NCI-H187 treated with DMSO at 0.1 percent for 48 hours (cell line): Measurements from ENCODE around the gene KRT6A.
A peak's percentile ranks its signal among the peaks of the same experiment; 100 is the strongest.
"Not testable (repeated sequence)": the region's sequence is repeated elsewhere in the genome, so short reads cannot be mapped to it uniquely, and the experiment has no call there.

ENCODE experiments used
- DNase-seq: peaks from one replicate; lab custom pipeline; 2025; lab: John Stamatoyannopoulos, UW

The KRT6A gene

GRCh38 chr12:52502877-52503276 lies 9.8 kb upstream of the KRT6A start:
- DNase-seq, result no peak

GRCh38 chr12:52501490-52501889 lies 8.4 kb upstream of the KRT6A start:
- no peak for DNase-seq

DNA sequence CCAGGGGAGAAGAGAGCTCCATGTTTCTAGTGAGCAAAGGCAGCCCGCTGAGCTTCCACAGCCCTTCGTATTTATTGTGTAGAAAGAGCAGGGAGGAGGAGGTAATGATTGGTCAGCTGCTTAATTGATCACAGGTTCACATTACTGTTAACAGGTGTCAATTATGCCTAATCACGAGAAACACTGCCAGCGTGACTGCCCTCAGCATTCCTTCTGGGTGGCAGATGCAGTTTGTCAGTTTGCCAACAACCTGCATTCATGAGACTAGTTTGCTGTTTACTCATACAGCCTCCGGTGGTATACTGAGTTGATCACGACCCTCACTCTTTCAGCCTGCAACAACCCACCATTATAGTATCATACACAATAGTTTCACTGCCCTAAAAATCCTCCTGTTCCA lies 7.5 kb upstream of the KRT6A start:
- not testable (repeated sequence) for DNase-seq

DNA sequence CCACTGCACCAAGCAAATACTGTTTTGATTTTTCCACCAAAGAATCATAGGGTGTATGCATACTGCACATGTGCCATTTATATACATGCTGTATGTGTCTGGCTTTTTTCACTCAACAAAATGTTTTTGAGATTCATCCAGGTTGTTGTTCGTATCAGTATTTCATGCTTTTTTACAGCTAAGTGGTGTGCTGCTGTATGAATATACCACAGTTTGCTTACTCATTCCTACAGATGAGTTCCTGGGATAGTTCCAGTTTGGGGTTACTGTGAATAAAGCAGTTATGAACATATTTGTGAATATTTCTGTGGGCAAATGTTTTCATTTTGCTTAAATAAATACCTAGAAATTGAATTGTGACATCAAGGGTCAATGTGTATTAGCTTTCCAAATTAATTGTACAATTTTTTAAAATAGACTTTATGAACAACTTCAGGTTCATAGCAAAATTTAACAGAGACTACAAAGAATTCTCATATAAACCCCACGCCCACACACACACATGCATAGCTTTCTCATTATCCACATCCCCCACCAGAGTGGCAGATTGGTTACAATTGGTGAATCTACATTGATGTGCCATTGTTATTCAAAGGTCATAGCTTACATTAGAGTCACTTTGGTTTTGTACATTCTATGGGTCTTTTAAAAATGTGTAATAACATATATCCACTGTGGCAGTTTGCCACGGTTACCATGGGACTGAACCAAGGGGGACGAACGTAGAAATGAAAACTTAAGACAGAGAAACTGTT lies 6.9 kb upstream of the KRT6A start:
- no peak for DNase-seq

DNA sequence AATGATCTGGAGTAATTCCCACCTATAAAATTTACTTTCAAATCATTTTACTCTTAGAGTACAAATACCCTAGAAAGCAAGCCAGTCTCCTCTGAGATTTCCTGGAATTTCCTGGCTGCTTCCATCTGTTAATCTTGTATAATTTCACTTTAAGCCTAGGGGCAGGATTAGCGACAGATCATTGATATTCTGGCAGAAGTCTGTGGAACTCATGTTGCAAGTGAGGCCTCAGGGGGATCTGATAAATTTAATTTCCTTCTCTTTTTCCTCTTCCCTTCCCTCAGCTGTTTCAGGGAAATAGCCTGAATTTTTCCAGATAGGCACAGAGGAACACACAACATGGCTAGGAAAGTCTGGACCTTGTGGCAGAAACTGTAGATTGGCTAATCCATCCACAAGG lies 5.9 kb upstream of the KRT6A start:
- no peak for DNase-seq

- no peak for DNase-seq
Observed at GRCh38 chr12:52497975-52498374, 4.9 kb upstream of the KRT6A start.

- DNase-seq, result no peak
Observed at GRCh38 chr12:52496590-52497071, 3.6 kb upstream of the KRT6A start.

DNA sequence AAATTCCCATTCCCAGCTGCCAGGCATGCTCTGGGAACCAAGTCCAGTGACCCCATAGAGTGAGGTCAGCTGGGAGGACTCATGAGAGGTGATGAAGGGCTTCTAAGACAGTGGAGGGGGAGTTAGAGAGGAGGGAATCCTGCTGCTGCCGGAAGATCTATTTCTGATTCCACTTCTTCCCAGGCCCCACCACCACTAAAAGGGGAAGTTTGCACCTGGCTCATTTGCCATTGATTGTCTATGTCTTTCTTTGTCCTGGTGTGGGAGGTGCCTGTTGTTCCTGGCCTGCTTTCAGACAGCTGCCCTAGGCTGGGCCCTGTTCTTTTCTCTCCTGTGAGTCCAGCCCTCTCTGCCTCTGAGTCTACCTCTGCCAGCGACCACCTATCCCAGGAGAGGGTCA lies 3.0 kb upstream of the KRT6A start:
- DNase-seq, result peak; percentile 33

DNA sequence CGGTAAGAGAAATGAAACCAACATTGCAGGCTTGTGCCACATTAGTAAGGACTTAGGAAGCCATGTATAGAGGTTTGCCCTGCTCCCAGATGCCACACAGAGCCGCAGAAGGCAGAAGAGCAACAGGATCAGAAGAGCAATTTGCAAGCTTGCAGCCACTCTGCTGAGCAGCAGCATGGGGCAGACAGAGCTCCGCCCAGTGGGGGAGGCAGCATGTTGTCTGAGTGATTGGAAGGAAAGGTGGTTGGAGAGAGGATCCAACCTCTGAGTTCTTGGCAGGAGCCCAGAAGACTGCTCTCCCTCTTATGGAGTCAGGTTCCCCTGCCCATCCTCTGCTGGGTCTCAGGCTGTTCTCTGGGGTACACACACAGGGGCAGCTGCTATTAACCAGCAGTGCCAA lies 2.3 kb upstream of the KRT6A start:
- DNase-seq, result peak; percentile 91

- DNase-seq, result no peak
Observed at GRCh38 chr12:52494518-52494917, 1.5 kb upstream of the KRT6A start.

- no peak for DNase-seq
Observed at GRCh38 chr12:52494100-52494499, 1.0 kb upstream of the KRT6A start.

- not testable (repeated sequence) for DNase-seq
Observed at GRCh38 chr12:52492405-52492804, 652 bp downstream of the KRT6A start.

DNA sequence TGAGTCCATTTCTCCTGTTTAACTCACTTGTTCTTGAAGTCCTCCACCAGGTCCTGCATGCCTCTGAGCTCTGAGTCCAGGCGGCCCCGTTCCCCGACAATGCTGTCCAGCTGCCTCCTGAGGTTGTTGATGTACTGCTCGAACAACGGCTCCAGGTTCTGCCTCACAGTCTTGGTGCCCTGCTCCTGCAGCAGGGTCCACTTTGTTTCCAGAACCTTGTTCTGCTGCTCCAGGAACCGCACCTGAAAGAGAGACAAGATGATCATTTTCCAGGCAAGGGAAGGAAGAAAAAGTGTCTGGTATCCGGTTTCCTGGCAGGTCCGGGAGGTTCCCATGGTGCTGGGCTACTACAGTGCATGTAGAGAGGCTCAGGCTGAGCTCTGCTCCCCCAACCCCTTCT lies 1.6 kb downstream of the KRT6A start:
- not testable (repeated sequence) for DNase-seq

DNA sequence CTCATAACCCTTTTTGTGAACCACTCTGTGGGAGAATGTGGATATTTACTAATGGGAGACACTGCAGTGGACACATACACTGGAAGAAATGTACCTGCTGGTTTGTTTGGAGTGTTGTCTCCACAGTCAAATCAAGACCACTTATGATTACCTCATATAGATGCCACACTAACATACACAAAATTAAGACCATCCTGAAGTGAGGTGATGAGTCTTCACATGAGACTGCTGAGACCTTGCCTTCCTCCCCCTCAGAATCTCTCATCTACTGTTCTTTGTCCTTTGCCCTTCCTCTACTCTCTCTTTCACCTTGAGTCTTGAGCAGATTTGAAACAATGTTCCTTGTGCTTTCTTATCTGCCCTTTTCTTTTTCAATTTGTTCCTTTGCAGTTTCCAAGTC lies 4.3 kb downstream of the KRT6A start:
- no peak for DNase-seq

GRCh38 chr12:52487744-52488443 lies 5.2 kb downstream of the KRT6A start:
- not testable (repeated sequence) for DNase-seq

DNA sequence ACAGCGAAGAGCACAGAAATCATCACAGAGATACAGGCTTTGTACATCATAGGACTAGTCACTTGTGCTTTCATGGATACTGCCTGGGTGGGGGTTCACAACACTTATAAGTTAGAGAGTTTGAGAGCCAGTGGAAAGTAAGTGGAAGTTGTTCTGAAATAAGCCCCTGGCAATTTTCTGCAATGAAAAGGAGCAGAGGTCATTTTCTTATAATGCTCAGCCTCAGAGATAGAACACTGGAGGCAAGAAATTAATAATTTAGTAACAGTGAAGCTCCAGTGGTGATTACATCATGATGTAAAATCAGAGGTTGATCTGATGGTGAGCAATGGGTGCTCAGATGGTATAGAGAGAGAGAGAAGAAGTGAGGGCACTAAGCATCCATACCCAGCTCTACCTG lies 5.8 kb downstream of the KRT6A start:
- DNase-seq, result no peak

DNA sequence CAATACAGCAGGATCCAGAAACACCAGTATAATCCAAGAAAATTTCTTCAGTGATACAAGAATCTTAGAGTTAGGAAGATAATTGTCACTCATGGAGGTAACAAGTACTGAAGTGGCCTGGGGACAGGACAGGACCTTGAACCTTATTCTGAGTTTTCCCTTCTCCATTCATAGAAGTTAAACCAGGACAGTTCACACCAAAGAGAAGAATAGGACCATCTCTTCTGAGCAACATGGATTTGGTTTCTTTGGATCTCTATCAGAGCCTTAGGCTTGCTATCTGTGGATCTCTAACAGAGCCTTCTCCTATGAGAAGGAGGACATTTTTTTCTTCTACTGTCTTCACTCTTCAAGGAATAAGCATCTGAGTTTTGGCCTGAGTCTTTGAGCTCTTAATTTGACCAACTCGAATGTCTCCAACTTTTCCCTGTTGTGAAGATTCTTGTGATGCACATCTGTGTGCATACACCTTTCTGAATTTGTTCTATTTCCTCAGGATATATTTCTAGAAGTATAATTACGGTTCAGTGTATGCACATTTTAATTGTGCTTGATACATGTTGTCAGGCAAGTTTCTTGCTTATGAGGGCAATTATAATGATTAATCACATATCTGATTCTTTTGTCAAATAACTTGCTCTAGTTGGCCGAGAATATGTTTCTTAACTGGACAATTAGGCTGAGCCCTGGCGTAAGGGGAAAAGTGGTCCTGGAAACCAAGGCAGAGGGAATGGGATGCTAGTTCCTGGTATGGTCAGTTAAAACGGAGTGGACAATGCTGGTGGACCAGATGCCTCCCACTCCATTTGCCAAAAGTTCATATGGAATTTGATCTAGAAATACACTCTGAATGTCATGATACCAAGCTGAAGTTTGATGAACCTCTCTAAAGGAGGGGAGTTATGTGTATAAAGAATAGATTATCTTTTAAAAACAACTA lies 6.6 kb downstream of the KRT6A start:
- no peak for DNase-seq

DNA sequence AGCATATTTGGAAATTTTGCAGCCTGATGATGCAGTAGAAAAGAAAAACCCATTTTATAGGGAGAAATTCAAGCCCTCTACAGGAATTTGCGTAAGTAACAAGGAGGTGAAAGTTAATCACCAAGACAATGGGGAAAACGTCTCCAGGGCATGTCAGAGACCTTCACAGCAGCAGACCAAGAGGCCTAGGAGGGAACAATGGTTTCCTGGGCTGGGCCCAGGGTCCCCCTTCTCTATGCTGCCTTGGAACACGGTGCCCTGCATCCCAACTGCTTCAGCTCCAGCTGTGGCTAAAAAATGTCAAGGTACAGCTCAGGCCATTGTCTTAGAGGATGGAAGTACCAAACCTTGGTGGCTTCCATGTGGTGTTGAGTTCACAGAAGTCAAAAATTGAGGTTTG lies 13.0 kb downstream of the KRT6A start:
- DNase-seq, result no peak

- no peak for DNase-seq
Observed at GRCh38 chr12:52477651-52478050, 15.4 kb downstream of the KRT6A start.

- DNase-seq, result no peak
Observed at GRCh38 chr12:52474212-52474611, 18.8 kb downstream of the KRT6A start.

DNA sequence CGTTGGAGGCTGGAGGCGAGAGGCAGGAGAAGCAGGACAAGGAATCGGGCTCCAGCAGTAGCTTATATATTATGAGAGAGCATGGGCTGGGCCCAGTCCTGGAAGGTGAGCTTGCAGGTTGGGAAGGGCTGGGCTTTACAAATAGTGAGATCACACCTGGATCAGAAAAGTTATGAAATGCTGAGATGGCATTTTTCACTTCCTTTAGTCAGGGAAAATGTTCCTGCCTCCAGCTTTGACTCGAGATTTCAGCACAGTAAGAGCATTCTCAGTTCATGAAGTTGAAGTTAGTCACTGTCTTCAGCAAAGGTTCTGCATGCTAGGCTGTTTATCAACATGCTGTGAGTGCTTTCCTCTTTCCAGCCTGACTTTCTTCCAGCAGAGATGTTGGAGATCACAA lies 19.3 kb downstream of the KRT6A start, which contains the start of gene KRT6C:
KRT6C (minus strand) TSS at position 38 of the 400 bp plus-strand sequence. CDS start 68 bp downstream, outside the sequence.
- DNase-seq, result no peak

- no peak for DNase-seq
Observed at GRCh38 chr12:52469853-52470252, 23.2 kb downstream of the KRT6A start.
